ENCODE results near the gene GAB2.
"Not testable (repeated sequence)": the region's sequence is repeated elsewhere in the genome, so short reads cannot be mapped to it uniquely, and the experiment has no call there.

GAB2 gene

GRCh38 chr11:78226684-78227680 lies 190.6 kb downstream of the GAB2 start:
- no peak for DNase-seq (ENCODE audit: low read depth in 1 of 2, low spot score in 1 of 2)

DNA sequence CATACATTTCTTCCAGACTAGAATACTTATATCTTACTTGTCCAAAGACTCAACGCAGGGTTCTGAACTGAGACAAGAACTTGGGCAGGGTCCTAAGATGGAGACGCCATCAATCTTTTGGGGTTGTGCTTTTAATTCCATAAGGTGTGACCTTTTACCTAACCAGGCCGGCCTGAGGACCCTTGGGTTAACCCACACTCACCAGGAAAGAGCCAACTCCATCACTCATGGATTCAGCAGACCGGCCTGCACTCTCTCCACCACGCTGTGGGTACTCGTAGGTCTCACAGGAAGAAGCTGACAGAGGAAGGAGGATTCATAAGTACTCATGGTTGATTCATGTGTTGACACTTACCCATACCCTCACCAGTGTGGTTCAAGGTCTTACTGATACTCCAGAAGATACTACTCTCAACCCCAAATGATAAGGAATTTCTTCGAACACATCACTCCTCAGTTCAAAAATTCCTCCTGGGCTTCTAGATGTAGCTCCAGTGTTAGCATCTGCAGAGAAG lies 192.7 kb downstream of the GAB2 start:
- no peak for DNase-seq (ENCODE audit: low read depth in 1 of 2, low spot score in 1 of 2)

- no peak for DNase-seq (ENCODE audit: low read depth in 1 of 2, low spot score in 1 of 2)
Observed at GRCh38 chr11:78224506-78224905, 193.1 kb downstream of the GAB2 start.

- DNase-seq (ENCODE audit: low read depth in 1 of 2, low spot score in 1 of 2), result no peak
Observed at GRCh38 chr11:78223320-78223954, 194.2 kb downstream of the GAB2 start.

GRCh38 chr11:78222726-78223125 lies 194.9 kb downstream of the GAB2 start:
- not testable (repeated sequence) for DNase-seq (ENCODE audit: low read depth in 1 of 2, low spot score in 1 of 2)

DNA sequence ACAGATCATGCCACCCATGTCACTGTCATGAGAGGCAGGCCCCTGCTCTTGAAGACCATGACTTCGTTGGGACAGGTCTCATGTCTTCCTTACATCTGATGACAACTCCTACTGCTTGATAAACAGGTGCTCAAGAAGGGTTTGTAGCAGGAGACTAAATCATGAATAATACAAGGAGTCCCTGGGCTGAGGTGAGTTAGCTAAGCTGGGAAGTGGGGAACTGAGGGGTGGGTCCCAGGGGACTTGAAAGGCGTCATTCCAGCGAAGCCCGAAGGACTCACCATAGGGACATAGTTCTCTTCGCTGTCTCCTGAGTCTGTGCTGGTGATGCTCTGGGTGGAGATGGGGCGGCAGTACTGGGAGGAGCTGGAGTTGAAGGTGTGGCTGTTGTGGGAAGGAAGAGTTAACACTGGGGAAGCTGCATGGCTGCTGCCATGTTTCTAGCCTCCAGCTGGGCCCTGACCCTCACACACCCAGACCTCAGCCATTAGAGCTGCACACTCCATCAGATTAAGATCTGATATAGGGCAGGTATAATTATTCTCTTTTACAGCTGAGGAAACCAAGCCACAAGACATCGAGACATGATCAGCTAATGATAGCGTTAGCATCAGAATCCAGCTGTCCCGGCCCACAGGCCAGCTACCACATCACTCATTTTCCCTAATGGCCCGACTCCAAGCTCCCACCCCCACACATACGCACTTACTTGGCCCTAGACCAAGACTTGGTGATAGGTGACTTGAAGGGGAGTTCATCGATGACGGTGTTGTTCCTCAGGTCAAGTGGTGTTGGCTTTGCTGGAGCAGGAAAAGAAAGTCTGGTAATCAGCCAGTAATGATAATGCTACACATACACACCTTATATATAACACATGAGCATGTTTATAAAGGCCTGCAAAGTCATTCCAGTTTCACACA lies 196.0 kb downstream of the GAB2 start:
- DNase-seq (ENCODE audit: low read depth in 1 of 2, low spot score in 1 of 2), result no peak

DNA sequence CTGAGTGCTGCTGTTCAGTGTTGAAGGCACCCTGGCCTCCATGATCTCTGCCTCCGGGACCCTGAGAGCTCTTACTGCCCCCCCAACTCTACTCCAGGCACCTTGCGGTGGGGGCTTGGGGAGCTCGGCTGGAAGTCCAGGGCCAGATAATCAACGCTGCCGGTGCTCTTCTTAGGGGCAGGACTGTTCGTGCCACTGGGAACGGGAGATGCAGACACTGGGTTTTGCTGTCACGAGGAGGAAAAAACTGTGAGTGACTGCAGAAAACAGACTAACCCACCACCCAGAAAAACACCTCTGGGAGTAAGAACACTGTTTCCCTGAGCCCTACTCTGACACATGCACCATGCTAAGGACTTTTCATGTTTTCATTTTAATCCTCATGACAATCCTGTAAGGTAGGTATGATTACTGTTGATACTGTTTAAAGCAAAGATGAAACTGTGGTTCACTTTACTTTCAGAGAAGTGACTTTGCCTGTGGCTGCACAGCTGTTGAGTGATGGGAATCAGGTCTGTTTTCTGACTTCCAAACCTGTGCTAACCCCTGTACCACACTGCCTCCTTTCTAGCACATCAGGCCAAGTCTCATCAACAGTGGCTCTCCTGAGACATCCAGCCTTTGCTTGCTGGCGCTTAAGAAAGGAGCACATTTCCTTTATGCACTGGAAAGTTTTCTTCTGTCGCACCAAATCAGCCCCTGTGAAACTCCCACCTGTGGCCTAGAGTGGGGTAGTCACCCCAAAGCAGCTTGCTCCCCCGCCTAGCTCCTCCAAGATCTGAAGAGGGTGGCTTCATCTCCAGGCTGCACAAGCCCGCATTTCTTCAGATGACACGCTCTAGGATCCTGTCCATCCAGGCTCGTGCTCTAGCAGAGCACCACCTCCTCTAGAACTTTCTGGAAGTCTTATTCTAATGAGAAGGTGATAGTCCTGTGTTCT lies 197.1 kb downstream of the GAB2 start:
- DNase-seq (ENCODE audit: low read depth in 1 of 2, low spot score in 1 of 2), result no peak

DNA sequence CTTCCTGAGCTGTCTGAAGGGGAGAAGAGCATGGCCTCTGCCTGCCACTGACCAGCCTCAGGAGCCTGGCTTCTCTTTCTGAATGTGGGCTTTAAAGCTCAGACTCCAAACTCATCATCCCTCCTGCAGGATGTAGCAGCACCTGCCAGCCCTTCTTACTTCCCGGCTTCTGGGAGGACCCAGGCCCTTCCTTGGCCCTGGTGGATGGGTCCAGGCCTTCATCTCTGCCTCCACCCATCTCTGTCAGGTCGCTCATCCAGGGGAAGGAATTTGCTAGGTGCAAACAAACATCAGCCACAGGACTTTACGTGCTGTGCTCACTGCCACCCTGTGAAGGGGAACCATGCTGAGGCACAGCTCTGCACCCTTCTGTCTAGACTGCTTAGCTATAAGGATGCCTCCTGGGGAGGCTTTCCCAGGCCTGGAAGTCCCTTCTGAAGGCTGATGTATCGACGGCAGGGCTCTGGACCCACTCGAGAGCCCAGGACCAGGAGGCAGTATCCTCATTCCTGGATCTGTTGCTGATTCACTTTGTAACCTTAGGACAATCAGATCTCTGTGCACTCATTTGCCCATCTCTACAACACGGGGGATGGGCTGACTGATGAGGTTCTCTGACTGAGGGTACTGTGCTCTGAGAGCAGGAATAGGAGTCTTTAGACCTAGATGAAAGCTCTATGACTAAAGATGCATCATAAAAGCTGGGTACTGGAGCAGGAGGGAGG lies 198.0 kb downstream of the GAB2 start:
- no peak for DNase-seq (ENCODE audit: low read depth in 1 of 2, low spot score in 1 of 2)

GRCh38 chr11:78218707-78219492 lies 198.7 kb downstream of the GAB2 start:
- DNase-seq (ENCODE audit: low read depth in 1 of 2, low spot score in 1 of 2), result no peak

GRCh38 chr11:78217650-78218541 lies 199.7 kb downstream of the GAB2 start:
- no peak for DNase-seq (ENCODE audit: low read depth in 1 of 2, low spot score in 1 of 2)

GRCh38 chr11:78216571-78217287 lies 200.9 kb downstream of the GAB2 start:
- DNase-seq (ENCODE audit: low read depth in 1 of 2, low spot score in 1 of 2), result no peak

GRCh38 chr11:78216021-78216420 lies 201.6 kb downstream of the GAB2 start:
- no peak for DNase-seq (ENCODE audit: low read depth in 1 of 2, low spot score in 1 of 2)

GRCh38 chr11:78214331-78215194 lies 203.1 kb downstream of the GAB2 start:
- DNase-seq (ENCODE audit: low read depth in 1 of 2, low spot score in 1 of 2), result no peak

GRCh38 chr11:78213526-78214330 lies 203.9 kb downstream of the GAB2 start:
- no peak for DNase-seq (ENCODE audit: low read depth in 1 of 2, low spot score in 1 of 2)
